BLaER1 (cell line): Measurements from ENCODE around the gene LAMA2.

ENCODE experiments used
- H3K27ac ChIP-seq: shearing (Covaris generic); formaldehyde crosslinking; 2 replicates; pipeline ENCODE4 v1.8.1; 2022
- H3K27me3 ChIP-seq: shearing (Covaris generic); formaldehyde crosslinking; 2 replicates; pipeline ENCODE4 v1.8.1; 2022
- H3K36me3 ChIP-seq: shearing (Covaris generic); formaldehyde crosslinking; 2 replicates; pipeline ENCODE4 v1.8.1; 2022
- H3K4me1 ChIP-seq: shearing (Covaris generic); formaldehyde crosslinking; 2 replicates; pipeline ENCODE4 v1.8.1; 2022
- H3K4me2 ChIP-seq: shearing (Covaris generic); formaldehyde crosslinking; 2 replicates; pipeline ENCODE4 v1.8.1; 2022
- H3K4me3 ChIP-seq: shearing (Covaris generic); formaldehyde crosslinking; 2 replicates; pipeline ENCODE4 v1.8.1; 2022
- H3K9ac ChIP-seq: shearing (Covaris generic); formaldehyde crosslinking; 2 replicates; pipeline ENCODE4 v1.8.1; 2022
- H3K9me3 ChIP-seq: shearing (Covaris generic); formaldehyde crosslinking; 2 replicates; pipeline ENCODE4 v1.8.1; 2022
- H4K20me1 ChIP-seq: shearing (Covaris generic); formaldehyde crosslinking; 2 replicates; pipeline ENCODE4 v1.8.1; 2022
- Cebpa-rat ChIP-seq: shearing (Covaris generic); IDR thresholded peaks from 2 replicates; pipeline ENCODE4 v1.8.1; 2022

Gene LAMA2

DNA sequence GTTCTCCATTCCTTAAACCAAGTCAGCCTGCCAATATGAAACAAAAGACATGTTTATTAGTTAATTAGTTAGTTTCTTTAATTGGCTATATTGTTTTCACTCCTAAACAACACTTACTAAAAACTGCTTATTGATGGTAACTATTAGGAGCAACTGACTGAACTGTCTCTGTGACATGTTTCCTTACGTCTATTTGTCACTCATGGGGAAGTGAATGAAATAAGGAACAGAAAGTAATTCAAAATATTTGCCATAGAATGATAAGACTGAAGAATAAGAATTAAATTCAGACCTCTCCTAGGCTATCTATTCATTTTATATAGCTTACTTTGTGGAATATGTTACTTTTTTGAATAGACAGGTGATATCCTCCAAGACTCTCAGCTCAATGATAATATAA is 217.2 kb downstream of the LAMA2 start:
- H3K27me3 ChIP-seq, result no peaks in the 10 kb centered on the region
- no peaks in the 10 kb centered on the region for H3K36me3 ChIP-seq
- TF ChIP-seq Cebpa-rat, result no peak
- H3K4me2 ChIP-seq, result no peak overlapping the region
- H3K27ac ChIP-seq, result no peak overlapping the region
- H4K20me1 ChIP-seq, result no peaks in the 10 kb centered on the region
- H3K9ac ChIP-seq, result no peak overlapping the region
- H3K4me1 ChIP-seq, result no peaks in the 10 kb centered on the region
- no peaks in the 10 kb centered on the region for H3K9me3 ChIP-seq
- H3K4me3 ChIP-seq, result no peak overlapping the region

DNA sequence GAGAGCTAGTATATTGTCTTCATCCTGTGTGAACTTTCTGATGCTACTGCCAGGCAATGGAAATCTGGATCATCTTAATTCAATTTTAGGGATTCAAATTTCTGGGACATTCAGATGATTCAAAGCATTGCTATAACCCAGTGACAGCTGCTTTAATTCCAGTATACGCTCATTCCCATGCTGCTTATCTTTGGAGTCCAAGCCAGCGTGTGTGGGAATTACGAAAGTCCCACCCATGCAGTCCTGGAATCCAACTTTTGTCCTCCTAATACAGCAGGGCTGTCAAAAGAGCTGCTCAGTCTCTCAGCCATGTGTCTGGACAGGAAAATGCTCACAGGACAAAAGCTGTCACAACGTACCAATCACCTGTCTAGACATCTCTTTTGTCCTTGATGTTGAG is 219.8 kb downstream of the LAMA2 start:
- Histone ChIP-seq H3K9ac (no peak overlapping the region), H3K4me2 (no peak overlapping the region), H3K36me3 (no peaks in the 10 kb centered on the region), H3K27me3 (no peaks in the 10 kb centered on the region), H3K9me3 (no peaks in the 10 kb centered on the region), H4K20me1 (no peaks in the 10 kb centered on the region), H3K4me1 (no peaks in the 10 kb centered on the region), H3K27ac (no peak overlapping the region), H3K4me3 (no peak overlapping the region)
- no peak for TF ChIP-seq Cebpa-rat

DNA sequence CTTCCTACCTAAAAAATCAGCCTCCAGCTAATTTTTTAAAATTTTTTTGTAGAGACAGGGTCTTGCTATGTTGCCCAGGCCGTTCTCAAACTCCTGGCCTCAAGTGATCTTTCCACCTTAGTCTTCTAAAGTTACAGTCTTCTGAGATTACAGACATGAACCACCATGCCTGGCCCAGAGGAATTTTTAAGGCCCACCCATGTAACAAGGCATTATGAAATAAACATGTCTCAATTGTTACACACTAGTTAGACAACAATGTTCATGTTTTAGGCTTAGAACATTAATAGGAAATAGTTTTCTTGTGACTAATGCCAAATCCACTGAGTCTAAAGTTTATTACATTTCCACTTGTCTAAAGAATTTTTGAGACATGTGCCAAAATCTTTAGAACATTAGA is 221.2 kb downstream of the LAMA2 start:
- no peaks in the 10 kb centered on the region for H3K36me3 ChIP-seq
- TF ChIP-seq Cebpa-rat, result no peak
- H4K20me1 ChIP-seq, result no peaks in the 10 kb centered on the region
- no peaks in the 10 kb centered on the region for H3K4me1 ChIP-seq
- no peak overlapping the region for H3K4me3 ChIP-seq
- H3K4me2 ChIP-seq, result no peak overlapping the region
- no peak overlapping the region for H3K9ac ChIP-seq
- no peaks in the 10 kb centered on the region for H3K27me3 ChIP-seq
- no peak overlapping the region for H3K27ac ChIP-seq
- H3K9me3 ChIP-seq, result no peaks in the 10 kb centered on the region

DNA sequence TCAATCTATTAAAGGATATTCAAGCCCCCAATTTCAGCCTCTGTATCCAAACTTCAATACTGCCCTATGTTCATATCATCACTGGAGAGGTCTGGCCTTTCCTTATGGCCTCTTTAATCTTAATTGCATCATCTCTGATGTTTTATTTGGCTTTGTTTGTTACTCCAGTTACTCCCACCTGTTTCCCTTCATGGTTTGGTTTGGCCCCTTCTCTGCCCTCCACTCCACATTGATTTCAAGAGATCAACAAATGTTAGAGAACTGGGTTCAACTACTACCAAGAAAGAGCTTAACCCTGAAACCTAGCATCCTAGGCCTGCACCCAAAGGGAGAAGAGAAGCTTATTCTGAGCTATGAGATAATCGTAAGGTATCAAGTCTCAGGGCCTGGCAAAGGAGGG is 221.6 kb downstream of the LAMA2 start:
- no peak overlapping the region for H3K27ac ChIP-seq
- no peaks in the 10 kb centered on the region for H3K27me3 ChIP-seq
- H3K4me1 ChIP-seq, result no peaks in the 10 kb centered on the region
- H3K9me3 ChIP-seq, result no peaks in the 10 kb centered on the region
- H3K36me3 ChIP-seq, result no peaks in the 10 kb centered on the region
- H3K4me2 ChIP-seq, result no peak overlapping the region
- no peak overlapping the region for H3K9ac ChIP-seq
- TF ChIP-seq Cebpa-rat, result no peak
- H4K20me1 ChIP-seq, result no peaks in the 10 kb centered on the region
- no peak overlapping the region for H3K4me3 ChIP-seq

DNA sequence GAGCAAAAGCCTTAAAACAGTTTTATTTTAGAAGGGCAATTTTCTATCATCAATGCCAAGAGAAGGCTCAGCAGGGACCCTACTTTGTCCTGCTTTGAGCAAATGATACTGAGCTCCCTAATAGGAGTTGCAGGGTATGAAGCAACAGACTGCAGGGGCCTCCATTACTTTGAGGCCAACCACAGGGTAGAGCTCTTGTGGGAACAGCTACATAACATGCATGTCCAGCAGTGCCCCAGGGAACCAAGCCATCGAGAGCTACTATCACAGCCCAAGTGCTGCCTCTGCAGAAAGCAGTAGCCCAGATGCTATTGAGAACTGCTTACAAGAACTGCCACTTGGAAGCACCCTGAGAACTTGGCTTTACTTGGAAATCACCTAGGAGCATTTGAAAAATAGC is 222.1 kb downstream of the LAMA2 start:
- H3K27me3 ChIP-seq, result no peaks in the 10 kb centered on the region
- no peak overlapping the region for H3K27ac ChIP-seq
- TF ChIP-seq Cebpa-rat, result no peak
- H3K4me3 ChIP-seq, result no peak overlapping the region
- no peak overlapping the region for H3K9ac ChIP-seq
- no peaks in the 10 kb centered on the region for H4K20me1 ChIP-seq
- no peaks in the 10 kb centered on the region for H3K36me3 ChIP-seq
- no peaks in the 10 kb centered on the region for H3K9me3 ChIP-seq
- no peak overlapping the region for H3K4me2 ChIP-seq
- H3K4me1 ChIP-seq, result no peaks in the 10 kb centered on the region

DNA sequence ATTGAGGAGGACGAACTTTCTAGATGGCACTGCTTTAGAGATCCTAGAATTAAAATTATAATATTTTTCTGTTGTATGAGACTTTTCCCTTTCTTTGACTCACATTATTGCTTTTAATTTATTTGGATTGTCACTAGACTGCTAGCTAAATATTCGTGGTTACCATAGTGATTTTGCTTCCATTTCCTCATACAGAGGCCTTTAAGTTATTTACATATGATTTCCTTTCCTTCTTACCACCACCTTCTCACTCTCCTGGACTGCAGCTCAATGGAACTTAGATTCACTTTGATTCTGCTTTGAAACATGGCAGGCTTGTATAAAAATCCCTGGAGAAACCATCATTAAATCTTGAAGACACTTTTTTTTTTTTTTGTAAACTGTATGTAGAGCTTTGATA is 222.9 kb downstream of the LAMA2 start:
- Histone ChIP-seq H3K36me3 (no peaks in the 10 kb centered on the region), H3K9ac (no peak overlapping the region), H3K27me3 (no peaks in the 10 kb centered on the region), H3K4me3 (no peak overlapping the region), H4K20me1 (no peaks in the 10 kb centered on the region), H3K4me2 (no peak overlapping the region), H3K9me3 (no peaks in the 10 kb centered on the region), H3K4me1 (no peaks in the 10 kb centered on the region), H3K27ac (no peak overlapping the region)
- TF ChIP-seq Cebpa-rat, result no peak

DNA sequence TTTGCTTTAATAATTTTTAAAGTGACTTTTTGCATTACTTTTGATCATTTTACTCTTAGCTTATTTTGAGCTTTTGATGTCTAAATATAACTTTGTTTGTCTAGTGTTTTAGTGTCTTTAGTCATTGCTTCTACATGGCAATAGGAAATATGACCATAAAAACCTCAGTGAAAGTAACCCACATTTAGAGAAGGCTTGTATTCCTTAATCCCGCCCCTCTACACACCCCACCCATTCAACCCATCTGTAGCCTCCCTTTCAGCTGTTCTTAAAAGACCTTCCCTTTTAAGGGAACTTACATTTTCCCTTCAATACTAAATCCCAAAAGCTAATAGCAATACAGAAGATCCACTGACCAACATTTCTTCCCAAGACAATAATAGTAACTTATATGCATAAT is 225.4 kb downstream of the LAMA2 start:
- no peak for TF ChIP-seq Cebpa-rat
- H3K27ac ChIP-seq, result no peak overlapping the region
- no peak overlapping the region for H3K9ac ChIP-seq
- no peaks in the 10 kb centered on the region for H3K4me1 ChIP-seq
- H3K4me2 ChIP-seq, result no peak overlapping the region
- H3K4me3 ChIP-seq, result no peak overlapping the region
- H3K27me3 ChIP-seq, result no peaks in the 10 kb centered on the region
- no peaks in the 10 kb centered on the region for H4K20me1 ChIP-seq
- H3K36me3 ChIP-seq, result no peaks in the 10 kb centered on the region
- no peaks in the 10 kb centered on the region for H3K9me3 ChIP-seq

DNA sequence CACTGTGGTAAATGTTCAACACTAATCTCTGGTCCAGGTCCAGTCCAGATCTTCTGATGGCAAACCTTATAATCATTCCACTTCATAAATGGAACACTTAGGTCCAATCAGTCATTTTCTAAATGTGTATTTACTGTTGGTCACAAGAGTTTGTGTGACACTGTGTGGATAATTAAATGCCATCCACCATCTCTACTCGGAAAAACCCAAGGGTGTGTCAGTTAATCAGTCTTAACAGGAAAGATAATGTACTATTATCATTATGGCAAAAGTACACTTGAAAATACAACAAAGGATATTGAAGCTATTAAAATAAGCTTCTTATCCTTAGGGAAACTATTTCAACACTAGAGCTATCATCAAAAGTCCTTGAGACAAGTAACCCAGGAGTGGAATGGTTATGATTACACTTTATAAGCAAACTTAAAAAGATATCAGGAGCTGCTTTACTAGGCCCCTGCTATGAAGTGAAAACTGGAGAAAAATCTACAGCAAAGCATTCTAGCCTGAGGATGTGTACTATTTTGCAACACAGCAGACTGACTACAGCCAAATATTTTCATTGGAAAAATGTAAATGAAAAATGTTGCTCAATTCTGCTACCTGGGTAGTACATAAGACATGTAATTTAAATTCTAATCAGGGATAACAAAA is 227.9 kb downstream of the LAMA2 start:
- Histone ChIP-seq H3K27ac (no peak overlapping the region), H3K4me1 (no peaks in the 10 kb centered on the region), H3K4me3 (no peak overlapping the region), H3K4me2 (no peak overlapping the region), H3K27me3 (no peaks in the 10 kb centered on the region), H3K9me3 (no peaks in the 10 kb centered on the region), H4K20me1 (no peaks in the 10 kb centered on the region), H3K36me3 (no peaks in the 10 kb centered on the region), H3K9ac (no peak overlapping the region)
- no peak for TF ChIP-seq Cebpa-rat

DNA sequence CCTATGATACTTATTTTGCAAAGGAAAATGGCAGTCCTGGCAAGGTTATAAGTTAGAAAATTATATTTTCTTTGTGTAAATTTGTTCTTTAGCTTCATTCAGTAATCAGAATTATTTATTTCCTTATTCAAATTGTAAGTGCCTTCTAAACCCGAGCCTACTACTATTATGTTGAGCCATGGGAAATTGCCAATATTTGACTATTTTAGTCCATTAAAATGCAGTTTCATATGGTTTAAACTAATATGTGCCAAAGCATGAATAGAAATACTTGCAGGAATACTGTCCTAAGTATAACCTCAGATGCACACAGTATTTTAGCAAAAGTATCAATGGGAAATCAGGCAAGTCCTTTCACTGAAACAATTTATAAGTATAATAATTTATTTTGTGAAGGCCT is 228.4 kb downstream of the LAMA2 start:
- H3K4me2 ChIP-seq, result no peak overlapping the region
- H3K4me3 ChIP-seq, result no peak overlapping the region
- no peaks in the 10 kb centered on the region for H3K36me3 ChIP-seq
- no peak overlapping the region for H3K9ac ChIP-seq
- no peak overlapping the region for H3K27ac ChIP-seq
- H3K4me1 ChIP-seq, result no peaks in the 10 kb centered on the region
- TF ChIP-seq Cebpa-rat, result no peak
- no peaks in the 10 kb centered on the region for H4K20me1 ChIP-seq
- H3K9me3 ChIP-seq, result no peaks in the 10 kb centered on the region
- H3K27me3 ChIP-seq, result no peaks in the 10 kb centered on the region

DNA sequence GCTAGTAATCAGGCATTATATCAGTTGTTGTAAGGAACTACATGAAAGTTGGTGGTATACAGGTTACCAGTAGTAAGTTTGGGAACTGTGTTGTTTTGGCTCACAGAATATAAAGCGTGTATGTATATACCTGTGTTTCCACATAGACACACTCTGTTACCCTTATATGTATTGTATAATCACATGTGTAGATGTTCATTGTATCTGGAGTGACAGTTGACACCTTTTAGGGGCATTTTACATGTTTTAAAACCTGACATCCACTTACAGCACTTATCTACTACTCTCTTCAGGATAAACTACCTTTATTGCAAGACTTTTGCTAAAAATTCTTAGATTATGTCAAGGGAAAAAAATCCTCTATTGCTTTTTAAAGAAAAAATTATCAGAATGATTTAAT is 228.9 kb downstream of the LAMA2 start:
- H3K27me3 ChIP-seq, result no peaks in the 10 kb centered on the region
- no peaks in the 10 kb centered on the region for H4K20me1 ChIP-seq
- no peaks in the 10 kb centered on the region for H3K4me1 ChIP-seq
- H3K36me3 ChIP-seq, result no peaks in the 10 kb centered on the region
- no peak for TF ChIP-seq Cebpa-rat
- no peaks in the 10 kb centered on the region for H3K9me3 ChIP-seq
- no peak overlapping the region for H3K4me3 ChIP-seq
- no peak overlapping the region for H3K9ac ChIP-seq
- H3K27ac ChIP-seq, result no peak overlapping the region
- no peak overlapping the region for H3K4me2 ChIP-seq

DNA sequence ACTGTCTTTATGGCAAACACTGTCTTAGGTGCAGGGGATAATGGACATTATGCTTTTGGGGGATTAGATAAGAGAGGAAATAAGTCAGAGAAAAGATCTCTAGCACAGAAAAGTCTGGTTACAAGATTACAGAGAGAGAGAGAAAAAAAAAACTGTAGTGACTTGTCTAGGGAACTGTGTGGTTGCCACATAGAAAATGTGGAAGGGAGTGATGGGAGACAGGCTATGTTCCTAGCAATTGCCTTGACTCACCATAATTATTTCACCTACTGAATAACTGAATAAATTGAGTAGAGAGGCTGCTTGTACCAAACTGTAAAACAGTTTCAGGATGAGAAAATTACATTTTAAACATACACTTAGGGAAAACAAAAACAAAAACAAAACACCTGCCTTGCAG is 229.7 kb downstream of the LAMA2 start:
- Histone ChIP-seq H3K27ac (no peak overlapping the region), H3K4me2 (no peak overlapping the region), H4K20me1 (no peaks in the 10 kb centered on the region), H3K36me3 (no peaks in the 10 kb centered on the region), H3K9ac (no peak overlapping the region), H3K4me3 (no peak overlapping the region), H3K27me3 (no peaks in the 10 kb centered on the region), H3K9me3 (no peaks in the 10 kb centered on the region), H3K4me1 (no peaks in the 10 kb centered on the region)
- TF ChIP-seq Cebpa-rat, result no peak
